CD4-positive, alpha-beta T cell treated with Interferon gamma for 1 hour (primary cell): ENCODE data around the gene GPSM1.

Source experiments
- DNase-seq: peaks from one replicate; pipeline ENCODE4 v3.0.0-alpha.2; 2020

The GPSM1 gene

GRCh38 chr9:136334541-136334940 lies 7.2 kb downstream of the GPSM1 start:
- no peak for DNase-seq

- no peak for DNase-seq
Observed at GRCh38 chr9:136335296-136336155, 8.2 kb downstream of the GPSM1 start.

DNA sequence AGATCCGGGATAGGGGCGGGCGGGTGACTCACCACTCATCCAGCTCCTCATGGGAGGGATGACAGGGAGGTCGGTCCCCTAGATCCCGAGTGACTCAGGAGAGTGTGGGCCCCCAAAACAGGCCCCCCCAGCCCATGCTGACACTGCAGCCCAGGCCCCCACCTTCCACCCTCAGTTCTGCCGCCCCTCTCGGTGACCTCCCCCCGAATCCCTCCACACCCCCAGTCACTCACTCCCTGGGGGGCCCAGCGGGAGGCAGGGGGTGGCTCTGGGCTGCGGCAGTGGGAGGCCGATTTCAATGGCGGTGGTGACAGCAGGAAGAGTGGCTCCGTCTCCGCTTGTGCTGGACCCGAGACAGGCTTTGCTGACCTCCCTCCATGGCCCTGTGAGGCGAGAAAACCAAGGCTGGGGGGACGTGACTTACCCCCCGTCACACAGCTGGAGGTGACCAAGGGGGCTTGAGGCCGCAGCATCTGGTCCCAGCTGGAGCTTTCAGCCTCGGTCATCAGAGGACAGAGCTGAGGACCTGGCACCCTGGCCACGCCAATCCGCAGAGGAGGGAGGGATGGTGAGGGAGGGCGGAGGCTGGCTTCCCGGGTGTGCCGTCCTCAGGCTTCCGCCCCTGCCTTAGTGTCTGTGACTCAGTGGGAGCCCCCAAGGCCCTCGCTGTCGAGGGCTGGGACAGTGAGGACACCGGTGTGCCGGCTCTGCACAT lies 9.0 kb downstream of the GPSM1 start:
- DNase-seq = no peak

GRCh38 chr9:136336881-136337280 lies 9.5 kb downstream of the GPSM1 start:
- DNase-seq = no peak

DNA sequence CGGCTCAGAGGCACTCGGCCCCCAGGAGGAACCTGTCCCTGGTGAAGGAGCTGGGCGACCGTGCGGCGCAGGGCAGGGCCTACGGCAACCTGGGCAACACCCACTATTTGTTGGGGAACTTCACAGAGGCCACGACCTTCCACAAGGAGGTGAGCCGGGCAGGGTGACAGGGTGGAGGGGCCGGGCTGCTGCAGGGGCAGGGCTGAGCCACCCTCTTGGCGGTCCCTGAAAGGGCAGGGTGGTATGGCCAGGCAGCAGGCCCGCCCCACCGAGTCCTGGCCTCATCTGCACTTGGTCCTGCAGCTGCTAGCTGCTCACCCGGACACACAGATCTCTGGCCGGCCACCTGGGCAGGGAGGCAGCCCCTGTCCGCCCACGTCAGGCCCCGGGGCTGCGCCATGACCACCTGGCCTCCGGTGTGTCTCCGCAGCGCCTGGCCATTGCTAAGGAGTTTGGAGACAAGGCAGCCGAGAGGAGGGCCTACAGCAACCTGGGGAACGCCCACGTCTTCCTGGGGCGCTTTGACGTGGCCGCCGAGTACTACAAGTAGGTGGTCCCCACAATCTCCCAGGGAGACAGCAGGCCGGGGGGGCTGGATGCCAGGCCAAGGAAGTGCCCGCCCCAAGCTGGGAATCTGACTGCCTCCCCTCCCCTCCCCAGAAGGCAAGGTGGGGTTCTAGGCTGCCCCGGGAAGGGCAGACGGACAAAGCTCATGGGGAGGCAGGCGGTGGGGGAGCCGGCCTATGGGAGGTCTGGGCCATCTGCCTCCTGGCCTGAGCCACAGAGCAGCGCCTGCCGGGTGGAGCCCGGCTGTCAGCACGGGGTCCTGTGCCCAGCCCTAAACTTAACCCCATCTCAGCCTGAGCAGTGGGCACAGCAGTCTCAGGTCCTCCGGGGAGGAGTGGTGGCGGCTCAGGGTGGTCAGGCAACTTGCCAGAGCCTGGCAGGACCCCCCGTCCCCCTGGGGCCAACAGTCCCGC lies 10.4 kb downstream of the GPSM1 start:
- no peak for DNase-seq

DNA sequence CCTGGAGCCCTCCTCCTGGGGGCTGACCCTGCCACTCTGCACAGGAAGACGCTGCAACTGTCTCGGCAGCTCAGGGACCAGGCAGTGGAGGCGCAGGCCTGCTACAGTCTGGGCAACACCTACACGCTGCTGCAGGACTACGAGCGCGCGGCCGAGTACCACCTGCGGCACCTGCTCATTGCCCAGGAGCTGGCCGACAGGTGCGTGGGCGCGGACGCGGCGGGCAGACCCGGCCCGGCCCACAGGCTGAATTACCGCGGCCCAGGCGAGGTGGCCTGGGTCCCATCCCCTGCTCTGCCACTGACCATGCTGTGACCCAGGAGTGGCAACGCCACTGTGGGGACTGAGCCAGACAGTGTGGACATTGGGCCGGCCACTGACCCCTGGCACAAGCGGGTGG lies 11.2 kb downstream of the GPSM1 start:
- no peak for DNase-seq

DNA sequence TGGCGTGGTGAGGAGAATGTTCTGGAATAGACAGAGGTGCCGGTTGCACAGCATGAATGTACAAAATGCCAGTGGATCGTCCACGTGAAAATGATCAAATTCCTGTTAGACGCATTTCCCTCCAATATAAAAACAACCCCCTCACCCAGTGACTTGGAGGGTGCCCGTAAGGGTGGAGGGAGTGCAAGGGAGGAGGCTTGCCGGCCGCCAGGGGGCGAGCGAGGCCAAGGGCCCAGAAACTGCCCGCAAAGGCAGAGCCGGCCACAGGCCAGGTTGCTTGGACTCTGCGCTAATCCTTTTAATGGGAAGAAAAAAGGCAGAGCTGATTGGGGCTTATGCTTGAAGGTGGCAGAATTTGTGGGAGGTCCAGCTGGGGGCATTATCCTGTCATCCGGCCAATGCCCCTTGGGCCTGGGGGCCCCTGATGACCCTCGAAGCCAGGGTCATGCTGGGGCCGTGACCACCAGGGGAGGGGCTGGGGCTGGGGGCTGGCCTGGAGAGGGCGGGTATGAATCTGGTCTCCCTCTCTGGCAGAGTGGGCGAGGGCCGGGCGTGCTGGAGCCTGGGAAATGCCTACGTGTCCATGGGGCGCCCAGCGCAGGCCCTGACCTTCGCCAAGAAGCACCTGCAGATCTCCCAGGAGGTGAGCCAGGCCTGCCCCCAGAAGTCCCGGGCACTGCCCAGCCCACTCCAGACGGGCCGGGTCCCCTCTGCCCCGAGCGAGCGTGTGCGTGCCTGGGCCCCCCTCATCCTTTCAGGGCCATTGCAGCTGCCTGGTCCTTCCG lies 12.0 kb downstream of the GPSM1 start:
- peak; percentile 31 for DNase-seq

DNA sequence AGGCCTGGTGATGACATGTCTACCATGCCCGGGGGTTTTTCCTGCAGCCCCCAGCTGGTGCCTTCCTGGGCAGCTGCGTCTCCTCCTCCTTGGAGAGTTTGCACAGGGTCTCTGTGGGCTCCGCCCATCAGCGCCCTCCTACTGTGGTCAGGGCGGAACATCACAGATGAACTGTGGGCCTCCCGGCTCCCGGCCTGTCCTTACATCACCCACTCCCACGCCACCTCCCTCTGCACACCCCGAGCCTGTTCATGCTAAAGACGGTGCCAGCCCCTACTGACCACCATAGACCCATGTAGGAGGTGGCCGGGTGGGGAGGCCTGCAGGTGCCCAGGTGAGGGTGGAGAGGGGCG lies 12.6 kb downstream of the GPSM1 start:
- DNase-seq = no peak

DNA sequence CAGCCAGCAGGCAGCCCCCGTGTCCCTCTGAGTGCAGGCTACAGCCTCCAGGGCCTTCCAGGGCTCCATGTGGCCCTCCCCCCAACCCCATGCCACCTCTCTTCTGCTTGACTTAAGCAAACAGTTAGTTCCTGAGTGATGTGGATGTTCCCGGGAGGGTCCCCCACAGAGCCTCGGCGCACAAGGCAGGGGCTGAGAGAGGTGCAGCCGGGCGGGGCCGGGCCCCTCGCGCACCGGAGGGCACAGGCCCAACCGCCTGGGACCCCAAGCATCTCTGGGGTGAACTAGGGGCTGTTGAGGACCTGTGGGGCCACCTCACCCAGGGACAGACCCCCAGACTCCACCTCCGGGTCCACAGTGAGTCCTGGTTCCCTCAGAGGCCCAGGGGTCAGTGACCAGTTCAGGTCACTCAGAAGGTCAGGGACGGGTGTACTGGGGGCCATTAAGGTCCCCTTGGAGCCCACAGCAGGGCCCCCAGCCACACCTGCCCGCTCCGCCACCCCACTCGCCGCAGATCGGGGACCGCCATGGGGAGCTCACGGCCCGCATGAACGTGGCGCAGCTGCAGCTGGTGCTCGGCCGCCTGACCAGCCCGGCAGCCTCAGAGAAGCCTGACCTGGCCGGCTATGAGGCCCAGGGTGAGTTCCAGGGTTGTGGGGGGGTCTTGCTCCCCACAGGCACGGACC lies 13.2 kb downstream of the GPSM1 start:
- no peak for DNase-seq

- no peak for DNase-seq
Observed at GRCh38 chr9:136341042-136341655, 13.8 kb downstream of the GPSM1 start.

DNA sequence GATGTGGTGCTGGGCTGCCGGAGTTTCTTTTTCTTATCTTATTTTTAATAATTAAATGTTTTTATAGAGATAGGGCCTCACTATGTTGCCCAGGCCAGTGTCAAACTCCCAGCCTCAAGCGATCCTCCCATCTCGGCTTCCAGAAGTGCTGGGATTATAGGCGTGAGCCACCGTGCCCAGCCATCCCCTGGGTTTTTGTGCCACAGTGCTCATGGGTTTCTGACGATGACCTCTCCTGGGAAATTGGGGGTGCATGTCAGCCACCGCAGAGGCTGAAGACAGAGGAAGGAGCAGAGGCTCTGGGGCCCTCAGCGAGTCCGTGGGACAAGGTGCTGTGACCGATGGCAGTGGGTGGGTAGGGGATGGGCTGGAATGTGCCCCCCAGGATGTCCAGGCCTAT lies 14.4 kb downstream of the GPSM1 start:
- DNase-seq = no peak

GRCh38 chr9:136342181-136343120 lies 15.1 kb downstream of the GPSM1 start:
- peak; percentile 50 for DNase-seq

- DNase-seq = no peak
Observed at GRCh38 chr9:136343121-136343883, 16.0 kb downstream of the GPSM1 start.

- no peak for DNase-seq
Observed at GRCh38 chr9:136343884-136344269, 16.5 kb downstream of the GPSM1 start.

- DNase-seq = no peak
Observed at GRCh38 chr9:136344544-136345280, 17.4 kb downstream of the GPSM1 start.

- DNase-seq = no peak
Observed at GRCh38 chr9:136345281-136346156, 18.2 kb downstream of the GPSM1 start.

- DNase-seq = no peak
Observed at GRCh38 chr9:136346157-136346481, 18.8 kb downstream of the GPSM1 start.
